HepG2 (cell line): ENCODE measurements around the gene ABHD12. TPM values are rescaled to one million over a fixed set of nuclear protein-coding genes. Genes with fewer than 3 reads are reported as not detected.

ENCODE experiments used
- ARNTL ChIP-seq: sonication (generic); formaldehyde crosslinking; IDR thresholded peaks from 2 replicates; pipeline ENCODE4 v1.4.0; 2020; ENCODE audit warnings: mild to moderate bottlenecking, missing genetic modification reagents
- ATRX ChIP-seq: sonication (generic); formaldehyde crosslinking; IDR thresholded peaks from 2 replicates; pipeline ENCODE4 v1.4.0; 2020; ENCODE audit warnings: missing genetic modification reagents, borderline replicate concordance
- CENPT ChIP-seq: sonication (generic); formaldehyde crosslinking; IDR thresholded peaks from 2 replicates; pipeline ENCODE4 v1.8.0; 2022; ENCODE audit warnings: low read depth, mild to moderate bottlenecking, moderate library complexity, missing genetic modification reagents
- ETV6 ChIP-seq: sonication (generic); formaldehyde crosslinking; conservative IDR thresholded peaks from 2 replicates; pipeline ENCODE4 v1.4.0; 2020; ENCODE audit warnings: missing genetic modification reagents
- GMEB1 ChIP-seq: sonication (generic); formaldehyde crosslinking; IDR thresholded peaks from 2 replicates; pipeline ENCODE4 v1.5.1; 2020; ENCODE audit warnings: missing genetic modification reagents, mild to moderate bottlenecking, borderline replicate concordance
- HNRNPUL1 ChIP-seq: fragments of 200-400 bp; formaldehyde crosslinking; IDR thresholded peaks from 2 replicates; pipeline ENCODE4 v1.6.1; 2017; ENCODE audit warnings: low read depth, mild to moderate bottlenecking, low read length, moderate library complexity
- HOXA9 ChIP-seq: sonication (generic); formaldehyde crosslinking; IDR thresholded peaks from 2 replicates; pipeline ENCODE4 v1.8.1; 2022; ENCODE audit warnings: missing genetic modification reagents, mild to moderate bottlenecking, moderate library complexity, borderline replicate concordance
- JUNB ChIP-seq: sonication (generic); formaldehyde crosslinking; IDR thresholded peaks from 2 replicates; pipeline ENCODE4 v1.8.0; 2022; ENCODE audit warnings: missing genetic modification reagents, mild to moderate bottlenecking, borderline replicate concordance
- MAZ ChIP-seq, 2 experiments: sonication (generic) in 1 of 2; formaldehyde crosslinking in 1 of 2; IDR thresholded peaks; 2 replicates each; pipeline versions ENCODE4 v1.5.0 to v1.6.1; 2012 to 2020; ENCODE audit warnings: low read depth in 2 of 2, mild to moderate bottlenecking in 2 of 2, borderline replicate concordance in 1 of 2, improper control_type of control experiment in 1 of 2, low read length in 1 of 2, missing genetic modification reagents in 1 of 2, moderate library complexity in 1 of 2
- MBNL3 ChIP-seq: fragments of 250-450 bp; sonication (Bioruptor Pico); conservative IDR thresholded peaks from 2 replicates; pipeline ENCODE4 v1.8.0; 2022; ENCODE audit warnings: mild to moderate bottlenecking, inconsistent platforms
- MEF2D ChIP-seq: sonication (generic); formaldehyde crosslinking; IDR thresholded peaks from 2 replicates; pipeline ENCODE4 v1.5.1; 2020; ENCODE audit warnings: mild to moderate bottlenecking, missing genetic modification reagents
- RERE ChIP-seq: IDR thresholded peaks from 2 replicates; pipeline ENCODE4 v1.6.1; 2016; ENCODE audit warnings: low read depth, missing genetic modification reagents, missing compliant biosample characterization
- ZBTB34 ChIP-seq: sonication (generic); formaldehyde crosslinking; IDR thresholded peaks from 2 replicates; pipeline ENCODE4 v1.8.0; 2022; ENCODE audit warnings: mild to moderate bottlenecking, missing genetic modification reagents
- ZBTB38 ChIP-seq: sonication (generic); formaldehyde crosslinking; IDR thresholded peaks from 2 replicates; pipeline ENCODE4 v1.5.1; 2020; ENCODE audit warnings: mild to moderate bottlenecking, missing genetic modification reagents
- ZFP36L1 ChIP-seq: sonication (generic); formaldehyde crosslinking; IDR thresholded peaks from 2 replicates; pipeline ENCODE4 v1.8.0; 2022; ENCODE audit warnings: mild to moderate bottlenecking, missing genetic modification reagents, moderate library complexity
- ZNF121 ChIP-seq: sonication (generic); formaldehyde crosslinking; IDR thresholded peaks from 2 replicates; pipeline ENCODE4 v1.5.0; 2020; ENCODE audit warnings: mild to moderate bottlenecking, missing genetic modification reagents
- ZNF224 ChIP-seq: sonication (generic); formaldehyde crosslinking; IDR thresholded peaks from 2 replicates; pipeline ENCODE4 v1.5.0; 2020; ENCODE audit warnings: mild to moderate bottlenecking, missing genetic modification reagents
- ZNF263 ChIP-seq: sonication (generic); formaldehyde crosslinking; IDR thresholded peaks from 2 replicates; pipeline ENCODE4 v1.4.0; 2020; ENCODE audit warnings: missing genetic modification reagents
- ZNF432 ChIP-seq: sonication (generic); formaldehyde crosslinking; IDR thresholded peaks from 2 replicates; pipeline ENCODE4 v1.5.0; 2020; ENCODE audit warnings: missing genetic modification reagents, mild to moderate bottlenecking, borderline replicate concordance
- ZNF550 ChIP-seq: sonication (generic); formaldehyde crosslinking; IDR thresholded peaks from 2 replicates; pipeline ENCODE4 v1.4.0; 2020; ENCODE audit warnings: mild to moderate bottlenecking, missing genetic modification reagents, borderline replicate concordance
- ZNF720 ChIP-seq: sonication (generic); formaldehyde crosslinking; IDR thresholded peaks from 2 replicates; pipeline ENCODE4 v1.4.0; 2020; ENCODE audit warnings: missing genetic modification reagents
- polyA plus RNA-seq, 8 experiments: library from polyadenylated mRNA; depleted of rRNA in 3 of 8; stranded (reverse) in 7 of 8; unstranded in 1 of 8; fragments of >200 nt; fragmentation: Illumina TruSeq in 4 of 8; extraction: Trizol in 4 of 8; gene quantifications; 2 replicates each; pipeline versions ENCODE4 v1.2.1 to v1.2.3, GENCODE V29; 2011 to 2016; ENCODE audit warnings: low read depth in 4 of 8, missing spikeins in 1 of 8, mixed read lengths in 1 of 8; ENCODE audit not compliant: insufficient read depth in 1 of 8
- total RNA-seq, 5 experiments: library from RNA; depleted of rRNA; stranded (reverse); fragments of >200 nt; fragmentation: Illumina TruSeq; extraction: Trizol; gene quantifications; 2 replicates each; pipeline ENCODE4 v1.2.3, GENCODE V29; 2016; ENCODE audit warnings: low read depth in 1 of 5

ABHD12 gene
- total and polyA plus RNA-seq, 2 of the 13 experiments (the other 11 are each of a cell fraction or from before 2014, with no cell fraction given): 23.5 to 72.1 TPM

GRCh38 chr20:25336561-25337422 lies 53.8 kb downstream of the ABHD12 start (continued):
- TF ChIP-seq HOXA9 (CRISPR knock-in tag) (no peak), ZFP36L1 (no peak), ZNF432 (CRISPR knock-in tag) (no peak), MEF2D (CRISPR knock-in tag) (no peak), ZBTB34 (CRISPR knock-in tag) (no peak), CENPT (CRISPR knock-in tag) (no peak), ZNF550 (CRISPR knock-in tag) (no peak), MBNL3 (no peak), ZNF224 (CRISPR knock-in tag) (peak; percentile 58; the same call in 1 of the 2 replicates), MAZ (IDR thresholded peaks at IDR 0.05; ENCODE audit: borderline replicate concordance, low read depth, low read length) (no peak), MAZ (CRISPR knock-in tag; IDR thresholded peaks at IDR 0.05; ENCODE audit: low read depth) (no peak), ZNF263 (CRISPR knock-in tag) (peak; percentile 86), GMEB1 (no peak), ZBTB38 (CRISPR knock-in tag) (peak; percentile 80), RERE (CRISPR knock-in tag) (no peak), JUNB (CRISPR knock-in tag) (no peak), HNRNPUL1 (no peak), ZNF121 (CRISPR knock-in tag) (no peak), ZNF720 (CRISPR knock-in tag) (no peak), ATRX (no peak), ETV6 (no peak), ARNTL (CRISPR knock-in tag) (no peak)
